PC-9 (cell line): ENCODE data around the gene MSH3. TPM values are rescaled to one million over a fixed set of nuclear protein-coding genes. Genes with fewer than 3 reads are reported as not detected.

Experiments
- BruUV-seq: library from RNA; stranded (reverse); fragments of 400-500 nt; replicated peaks from 2 replicates; lab custom pipeline; 2021; lab: Mats Ljungman, UMichigan
- CTCF ChIA-PET: fragments of 300-600 bp; sonication (Branson Sonifier 250); formaldehyde crosslinking; loops from one replicate; lab custom pipeline; 2022; ENCODE audit warnings: antibody characterized with exemption; lab: Charles Lee
- POLR2A ChIA-PET: fragments of 300-600 bp; sonication (Branson Sonifier 250); formaldehyde crosslinking; loops from one replicate; lab custom pipeline; 2022; ENCODE audit warnings: antibody characterized with exemption; ENCODE audit not compliant: unreplicated experiment; lab: Charles Lee
- DNase-seq, 2 experiments: peaks; one replicate each; pipeline versions ENCODE4 v3.0.0 to v3.0.0-alpha.2; 2015 to 2022; ENCODE audit warnings: mixed read lengths in 1 of 2
- H2AFZ ChIP-seq: fragments of 200-600 bp; sonication (generic); 2 replicates; pipeline ENCODE4 v1.8.1; 2017; ENCODE audit warnings: antibody characterized with exemption
- H3F3A ChIP-seq: fragments of 200-600 bp; sonication (generic); 2 replicates; pipeline ENCODE4 v1.8.1; 2017; ENCODE audit warnings: antibody characterized with exemption, mild to moderate bottlenecking, low read depth; ENCODE audit not compliant: insufficient read depth
- H3K27ac ChIP-seq: fragments of 200-600 bp; sonication (generic); 2 replicates; pipeline ENCODE4 v1.6.1; 2016; ENCODE audit warnings: mixed run types
- H3K27me3 ChIP-seq: fragments of 200-600 bp; sonication (generic); 2 replicates; pipeline ENCODE4 v1.6.1; 2016; ENCODE audit warnings: low read depth, mixed run types; ENCODE audit not compliant: insufficient read depth
- H3K36me3 ChIP-seq: fragments of 200-600 bp; sonication (generic); 2 replicates; pipeline ENCODE4 v1.6.1; 2016; ENCODE audit warnings: low read depth, mixed run types
- H3K4me1 ChIP-seq: fragments of 200-600 bp; sonication (generic); replicated peaks from 2 replicates; pipeline ENCODE4 v1.6.1; 2016; ENCODE audit warnings: mixed run types; ENCODE audit not compliant: insufficient read depth
- H3K4me2 ChIP-seq: fragments of 200-600 bp; sonication (generic); 2 replicates; pipeline ENCODE4 v1.6.1; 2017; ENCODE audit warnings: mixed run types
- H3K4me3 ChIP-seq: fragments of 200-600 bp; sonication (generic); 2 replicates; pipeline ENCODE4 v1.6.1; 2016; ENCODE audit warnings: mixed run types
- H3K79me2 ChIP-seq: fragments of 200-600 bp; sonication (generic); 2 replicates; pipeline ENCODE4 v1.6.1; 2017; ENCODE audit warnings: low read depth, mixed run types
- H3K9me2 ChIP-seq: fragments of 200-600 bp; sonication (generic); 2 replicates; pipeline ENCODE4 v1.8.1; 2017; ENCODE audit warnings: mild to moderate bottlenecking; ENCODE audit not compliant: insufficient read depth
- H3K9me3 ChIP-seq: fragments of 200-600 bp; sonication (generic); 2 replicates; pipeline ENCODE4 v1.8.1; 2016; ENCODE audit warnings: low read depth; ENCODE audit not compliant: insufficient read depth
- H4K20me1 ChIP-seq: fragments of 200-600 bp; sonication (generic); 2 replicates; pipeline ENCODE4 v1.8.1; 2017; ENCODE audit not compliant: insufficient read depth
- EZH2 ChIP-seq: fragments of 200-600 bp; sonication (generic); IDR thresholded peaks from 2 replicates; pipeline ENCODE4 v1.8.0; 2017; ENCODE audit warnings: antibody characterized with exemption, low read depth
- intact Hi-C: fragments of 100-400 bp; cut with micrococcal nuclease; formaldehyde crosslinking; loops from one replicate; pipeline ENCODE4 v1.10.0; 2022; ENCODE audit not compliant: unreplicated experiment
- total RNA-seq: library from RNA; stranded (reverse); gene quantifications from 2 replicates; pipeline ENCODE4 v1.2.3, GENCODE V29; 2021
- TF ChIP-seq, protein P1 (sequence below): fragments of 200-600 bp; sonication (generic); conservative IDR thresholded peaks from 2 replicates; pipeline ENCODE4 v1.6.1; 2017; ENCODE audit warnings: mixed run types, antibody characterized with exemption, mild to moderate bottlenecking, moderate library complexity

The MSH3 gene
- total RNA-seq, 1 experiment from 2014 or later = 16.9 TPM

DNA sequence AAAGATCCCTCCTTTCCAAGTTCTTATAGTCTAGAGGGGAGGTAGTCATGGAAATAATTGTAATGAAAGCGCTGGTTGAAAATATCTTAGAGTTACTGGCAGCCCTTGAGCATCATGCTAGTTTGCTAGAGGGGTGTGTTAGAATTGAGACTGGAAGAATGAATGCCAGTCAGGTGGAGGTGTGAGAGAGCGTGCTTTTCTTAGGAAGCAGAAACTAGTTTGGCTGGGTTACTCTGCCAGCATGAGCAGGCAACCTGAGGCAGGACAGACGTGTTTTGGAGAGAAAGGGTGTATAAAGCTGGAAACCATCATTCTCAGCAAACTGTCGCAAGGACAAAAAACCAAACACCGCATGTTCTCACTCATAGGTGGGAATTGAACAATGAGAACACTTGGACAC, 43.9 kb downstream of the MSH3 start:
- Histone ChIP-seq H3K36me3 (0 out of 2 replicates have a peak, but pooled peaks cover 3% of the 10 kb centered on the region), H3K27me3 (no peaks in the 10 kb centered on the region), H3K27ac (no peak overlapping the region), H3K9me3 (no peaks in the 10 kb centered on the region), H4K20me1 (no peaks in the 10 kb centered on the region), H2AFZ (no peak overlapping the region), H3K4me1 (no peaks in the 10 kb centered on the region), H3F3A (no peaks in the 10 kb centered on the region), H3K9me2 (no peaks in the 10 kb centered on the region), H3K4me3 (no peak overlapping the region), H3K79me2 (no peaks in the 10 kb centered on the region), H3K4me2 (no peak overlapping the region)
- TF ChIP-seq, protein P1, sequence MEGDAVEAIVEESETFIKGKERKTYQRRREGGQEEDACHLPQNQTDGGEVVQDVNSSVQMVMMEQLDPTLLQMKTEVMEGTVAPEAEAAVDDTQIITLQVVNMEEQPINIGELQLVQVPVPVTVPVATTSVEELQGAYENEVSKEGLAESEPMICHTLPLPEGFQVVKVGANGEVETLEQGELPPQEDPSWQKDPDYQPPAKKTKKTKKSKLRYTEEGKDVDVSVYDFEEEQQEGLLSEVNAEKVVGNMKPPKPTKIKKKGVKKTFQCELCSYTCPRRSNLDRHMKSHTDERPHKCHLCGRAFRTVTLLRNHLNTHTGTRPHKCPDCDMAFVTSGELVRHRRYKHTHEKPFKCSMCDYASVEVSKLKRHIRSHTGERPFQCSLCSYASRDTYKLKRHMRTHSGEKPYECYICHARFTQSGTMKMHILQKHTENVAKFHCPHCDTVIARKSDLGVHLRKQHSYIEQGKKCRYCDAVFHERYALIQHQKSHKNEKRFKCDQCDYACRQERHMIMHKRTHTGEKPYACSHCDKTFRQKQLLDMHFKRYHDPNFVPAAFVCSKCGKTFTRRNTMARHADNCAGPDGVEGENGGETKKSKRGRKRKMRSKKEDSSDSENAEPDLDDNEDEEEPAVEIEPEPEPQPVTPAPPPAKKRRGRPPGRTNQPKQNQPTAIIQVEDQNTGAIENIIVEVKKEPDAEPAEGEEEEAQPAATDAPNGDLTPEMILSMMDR = no peak
- no peak for TF ChIP-seq EZH2
- intact Hi-C loops = no loop called here
- ChIA-PET POLR2A (no interaction called here), CTCF (no interaction called here)
- BruUV-seq = no TSS peak
- DNase-seq = no peak

GRCh38 chr5:80701597-80701996, 47.1 kb downstream of the MSH3 start:
- BruUV-seq = no TSS peak
- no peak for TF ChIP-seq EZH2
- TF ChIP-seq, protein P1 = no peak
- H3K27me3 ChIP-seq = no peaks in the 10 kb centered on the region
- intact Hi-C loops = no loop called here
- H3K4me2 ChIP-seq = no peak overlapping the region
- no peaks in the 10 kb centered on the region for H3K4me1 ChIP-seq
- ChIA-PET CTCF (interaction anchor here (0.7 kb wide), 1 partner anchor 33 kb away, joined by 3 read pairs; no protein-coding TSS in a partner anchor), POLR2A (no interaction called here)
- H3K27ac ChIP-seq = no peak overlapping the region
- H3K9me2 ChIP-seq = no peaks in the 10 kb centered on the region
- H3K36me3 ChIP-seq = 0 out of 2 replicates have a peak, but pooled peaks cover 3% of the 10 kb centered on the region
- no peak for DNase-seq
- no peak overlapping the region for H3K4me3 ChIP-seq
- H3F3A ChIP-seq = no peaks in the 10 kb centered on the region
- H3K9me3 ChIP-seq = no peaks in the 10 kb centered on the region
- no peak overlapping the region for H2AFZ ChIP-seq
- no peaks in the 10 kb centered on the region for H4K20me1 ChIP-seq
- H3K79me2 ChIP-seq = no peaks in the 10 kb centered on the region

DNA sequence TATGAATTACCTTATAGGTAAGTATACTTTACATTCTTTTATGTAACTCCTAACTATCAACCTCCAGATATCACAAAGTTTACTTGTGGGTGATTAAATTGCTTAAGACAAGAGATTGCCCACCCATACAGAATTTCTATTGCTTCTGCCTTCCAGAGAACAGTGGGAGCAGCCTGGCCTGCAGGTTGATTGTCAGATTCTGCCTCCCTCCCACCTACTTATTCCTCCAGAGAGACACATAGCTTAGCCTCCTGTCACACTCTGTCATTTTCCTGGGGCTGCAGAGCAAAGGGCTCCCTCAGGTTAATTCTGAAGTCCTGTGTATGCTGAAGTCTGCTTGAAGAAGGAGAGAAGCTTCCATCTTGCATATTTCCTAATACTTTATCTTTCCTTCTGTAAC, 48.8 kb downstream of the MSH3 start:
- CTCF ChIA-PET = no interaction called here
- intact Hi-C loops = no loop called here
- no peaks in the 10 kb centered on the region for H3K4me1 ChIP-seq

More for the DNA sequence above, 48.8 kb downstream of the MSH3 start:
- H3K27me3 ChIP-seq = no peaks in the 10 kb centered on the region
- BruUV-seq = no TSS peak
- no peak overlapping the region for H2AFZ ChIP-seq
- no peak overlapping the region for H3K27ac ChIP-seq
- H3K4me2 ChIP-seq = no peak overlapping the region
- TF ChIP-seq, protein P1 = no peak
- TF ChIP-seq EZH2 = no peak
- no peak for DNase-seq
- no peaks in the 10 kb centered on the region for H3K79me2 ChIP-seq
- no peaks in the 10 kb centered on the region for H3K9me3 ChIP-seq
- H4K20me1 ChIP-seq = no peaks in the 10 kb centered on the region
- POLR2A ChIA-PET = no interaction called here
- H3K36me3 ChIP-seq = 0 out of 2 replicates have a peak, but pooled peaks cover 3% of the 10 kb centered on the region
- no peaks in the 10 kb centered on the region for H3F3A ChIP-seq
- H3K4me3 ChIP-seq = no peak overlapping the region
- no peaks in the 10 kb centered on the region for H3K9me2 ChIP-seq
